SJCRH30 (cell line): ENCODE data around the gene IL22RA1. TPM values are rescaled to one million over a fixed set of nuclear protein-coding genes. Genes with fewer than 3 reads are reported as not detected.

Experiments used
- DNase-seq, 2 experiments: peaks; one replicate each; pipeline ENCODE4 v3.0.0-alpha.2; 2015 to 2020
- H3K27ac ChIP-seq: fragments of 250-450 bp; sonication (Bioruptor Pico); 2 replicates; pipeline ENCODE4 v1.5.1; 2020; ENCODE audit warnings: mild to moderate bottlenecking, moderate library complexity
- H3K27me3 ChIP-seq: fragments of 250-450 bp; sonication (Bioruptor Pico); 2 replicates; pipeline ENCODE4 v1.5.1; 2020; ENCODE audit warnings: mild to moderate bottlenecking, moderate library complexity
- H3K36me3 ChIP-seq: fragments of 250-450 bp; sonication (Bioruptor Pico); 2 replicates; pipeline ENCODE4 v1.5.1; 2020; ENCODE audit warnings: mild to moderate bottlenecking, moderate library complexity
- H3K4me1 ChIP-seq: fragments of 250-450 bp; sonication (Bioruptor Pico); 2 replicates; pipeline ENCODE4 v1.5.1; 2020; ENCODE audit warnings: mild to moderate bottlenecking, moderate library complexity
- H3K4me3 ChIP-seq: fragments of 250-450 bp; sonication (Bioruptor Pico); 2 replicates; pipeline ENCODE4 v1.5.1; 2020; ENCODE audit warnings: mild to moderate bottlenecking, moderate library complexity
- H3K9me3 ChIP-seq: fragments of 250-450 bp; sonication (Bioruptor Pico); replicated peaks from 2 replicates; pipeline ENCODE4 v1.5.1; 2020; ENCODE audit warnings: mild to moderate bottlenecking, moderate library complexity
- total RNA-seq: library from RNA; depleted of rRNA; stranded (reverse); fragments of >200 nt; shearing (Covaris generic); gene quantifications from 2 replicates; pipeline ENCODE4 v1.2.3, GENCODE V29; 2014

The IL22RA1 gene
- total RNA-seq, 1 experiment from 2014 or later, result not detected

DNA sequence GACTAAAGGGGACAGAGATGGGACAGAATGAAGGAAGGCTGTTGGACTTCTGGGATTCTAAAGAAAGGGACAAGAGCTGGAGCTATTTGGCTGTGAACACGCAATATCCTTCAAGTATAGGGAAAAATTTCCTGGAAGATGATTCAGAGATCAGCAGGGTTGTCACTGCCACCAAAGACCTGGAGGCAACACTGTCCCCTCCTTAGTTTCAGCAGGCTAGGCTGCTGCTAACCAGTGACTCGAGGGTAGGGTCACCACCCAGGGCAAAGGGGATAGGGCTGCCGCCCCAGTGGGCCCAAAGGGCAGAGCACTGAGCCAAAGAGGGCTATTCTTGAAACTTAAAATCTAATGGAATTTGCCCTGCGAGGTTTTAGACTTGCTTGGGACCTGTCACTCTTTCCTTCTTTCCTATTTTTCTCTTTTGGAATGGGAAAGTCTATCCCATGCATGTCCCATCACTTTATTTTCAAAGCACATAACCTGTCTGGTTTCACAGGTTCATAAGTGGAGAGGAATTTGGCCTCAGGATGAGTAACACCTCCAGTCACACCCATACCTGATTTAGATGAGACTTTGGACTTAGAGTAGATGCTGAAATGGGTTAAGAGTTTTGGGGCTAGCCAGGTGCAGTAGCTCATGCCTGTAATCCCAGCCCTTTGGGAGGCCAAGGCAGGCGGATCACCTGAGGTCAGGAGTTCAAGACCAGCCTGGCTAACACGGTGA, 32.3 kb upstream of the IL22RA1 start:
- no peaks in the 10 kb centered on the region for H3K9me3 ChIP-seq
- H3K4me3 ChIP-seq, result no peak overlapping the region
- no peaks in the 10 kb centered on the region for H3K36me3 ChIP-seq
- H3K27ac ChIP-seq, result no peak overlapping the region
- H3K4me1 ChIP-seq, result no peaks in the 10 kb centered on the region
- no peak for DNase-seq
- H3K27me3 ChIP-seq, result peaks cover 15% of the 10 kb centered on the region

DNA sequence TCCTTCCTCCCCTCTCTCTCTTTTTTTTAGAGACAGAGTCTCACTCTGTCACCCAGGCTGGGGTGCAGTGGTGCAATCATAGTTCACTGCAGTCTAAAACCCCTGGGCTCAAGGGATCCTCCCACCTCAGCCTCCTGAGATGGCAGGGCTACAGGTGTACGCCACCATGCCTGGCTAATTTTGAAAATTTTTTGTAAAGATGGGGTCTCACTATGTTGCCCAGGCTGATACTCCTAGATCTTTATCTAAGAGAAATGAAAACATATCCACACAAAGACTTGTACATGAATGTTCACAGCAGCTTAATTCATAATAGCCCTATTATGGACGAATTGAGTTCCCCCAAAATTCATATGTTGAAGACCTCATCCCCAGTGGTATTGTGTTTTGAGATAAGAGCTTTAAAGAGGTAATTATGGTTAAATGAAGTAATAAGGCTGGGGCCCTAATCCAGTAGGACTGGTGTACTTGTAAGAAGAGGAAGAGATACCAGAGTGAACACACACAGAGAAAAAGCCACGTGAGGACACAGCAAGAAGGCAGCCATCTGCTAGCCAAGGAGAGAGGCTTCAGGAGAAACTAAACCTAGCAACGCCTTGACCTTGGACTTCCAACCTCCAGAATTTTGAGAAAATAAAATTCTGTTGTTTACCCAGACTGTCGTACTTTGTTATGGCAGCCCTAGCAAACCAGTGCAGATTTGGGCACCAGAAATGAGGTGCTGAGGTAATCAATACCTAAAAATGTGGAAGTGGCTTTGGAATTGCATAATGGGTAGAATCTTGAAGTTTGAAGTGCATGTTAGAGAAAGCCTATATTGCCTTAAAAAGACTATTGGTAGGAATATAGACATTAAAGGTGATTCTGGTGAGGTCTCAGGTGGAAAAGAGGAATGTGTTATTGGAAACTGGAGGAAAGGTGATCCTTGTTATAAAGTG, 31.0 kb upstream of the IL22RA1 start:
- H3K36me3 ChIP-seq, result no peaks in the 10 kb centered on the region
- no peaks in the 10 kb centered on the region for H3K9me3 ChIP-seq
- H3K27me3 ChIP-seq, result peaks cover 12% of the 10 kb centered on the region
- H3K4me3 ChIP-seq, result no peak overlapping the region
- DNase-seq, result no peak
- H3K27ac ChIP-seq, result no peak overlapping the region
- H3K4me1 ChIP-seq, result no peaks in the 10 kb centered on the region

- Histone ChIP-seq H3K4me3 (no peak overlapping the region), H3K9me3 (no peaks in the 10 kb centered on the region), H3K36me3 (no peaks in the 10 kb centered on the region), H3K27me3 (peaks cover 19% of the 10 kb centered on the region), H3K27ac (no peak overlapping the region), H3K4me1 (no peaks in the 10 kb centered on the region)
- DNase-seq, result no peak
Observed at GRCh38 chr1:24172598-24172997, 29.7 kb upstream of the IL22RA1 start.

- H3K9me3 ChIP-seq, result no peaks in the 10 kb centered on the region
- H3K27ac ChIP-seq, result no peak overlapping the region
- no peaks in the 10 kb centered on the region for H3K36me3 ChIP-seq
- peaks cover 20% of the 10 kb centered on the region for H3K27me3 ChIP-seq
- H3K4me3 ChIP-seq, result no peak overlapping the region
- DNase-seq, result no peak
- no peaks in the 10 kb centered on the region for H3K4me1 ChIP-seq
Observed at GRCh38 chr1:24169286-24169685, 26.3 kb upstream of the IL22RA1 start.

- H3K27ac ChIP-seq, result no peak overlapping the region
- H3K4me1 ChIP-seq, result no peaks in the 10 kb centered on the region
- no peak overlapping the region for H3K4me3 ChIP-seq
- H3K27me3 ChIP-seq, result peaks cover 20% of the 10 kb centered on the region
- no peaks in the 10 kb centered on the region for H3K9me3 ChIP-seq
- DNase-seq, result no peak
- no peaks in the 10 kb centered on the region for H3K36me3 ChIP-seq
Observed at GRCh38 chr1:24168245-24168644, 25.3 kb upstream of the IL22RA1 start.

GRCh38 chr1:24167008-24167407, 24.1 kb upstream of the IL22RA1 start:
- Histone ChIP-seq H3K27me3 (peaks cover 22% of the 10 kb centered on the region), H3K4me1 (no peaks in the 10 kb centered on the region), H3K9me3 (no peaks in the 10 kb centered on the region), H3K4me3 (no peak overlapping the region), H3K36me3 (no peaks in the 10 kb centered on the region), H3K27ac (no peak overlapping the region)
- no peak for DNase-seq

DNA sequence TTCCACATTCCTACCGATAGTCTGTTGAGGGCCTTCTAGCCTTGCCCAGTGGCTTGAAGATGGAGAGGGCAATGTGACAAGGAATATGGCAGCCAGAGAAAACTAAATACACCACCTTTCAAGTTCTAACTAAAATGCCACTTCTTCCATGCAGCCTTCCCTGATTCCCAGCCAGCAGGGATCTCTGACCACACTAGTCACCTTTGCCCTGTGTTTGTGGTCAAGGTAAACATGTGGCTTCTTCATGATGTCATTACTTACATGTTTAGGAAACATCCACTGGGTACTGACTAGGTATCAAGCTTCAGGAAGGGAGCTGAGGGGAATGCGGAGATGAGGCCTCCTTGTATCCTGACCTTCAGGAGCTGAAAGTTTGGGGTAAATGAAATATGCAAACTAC, 22.6 kb upstream of the IL22RA1 start:
- Histone ChIP-seq H3K9me3 (no peaks in the 10 kb centered on the region), H3K36me3 (no peaks in the 10 kb centered on the region), H3K4me1 (no peaks in the 10 kb centered on the region), H3K27ac (no peak overlapping the region), H3K4me3 (no peak overlapping the region), H3K27me3 (peaks cover 25% of the 10 kb centered on the region)
- DNase-seq, result no peak

GRCh38 chr1:24164004-24164403, 21.1 kb upstream of the IL22RA1 start:
- Histone ChIP-seq H3K36me3 (no peaks in the 10 kb centered on the region), H3K4me1 (no peaks in the 10 kb centered on the region), H3K4me3 (no peak overlapping the region), H3K27ac (no peak overlapping the region), H3K27me3 (peaks cover 26% of the 10 kb centered on the region), H3K9me3 (no peaks in the 10 kb centered on the region)
- DNase-seq, result no peak

- H3K27me3 ChIP-seq, result peaks cover 26% of the 10 kb centered on the region
- no peak for DNase-seq
- no peaks in the 10 kb centered on the region for H3K9me3 ChIP-seq
- no peaks in the 10 kb centered on the region for H3K36me3 ChIP-seq
- no peaks in the 10 kb centered on the region for H3K4me1 ChIP-seq
- no peak overlapping the region for H3K27ac ChIP-seq
- H3K4me3 ChIP-seq, result no peak overlapping the region
Observed at GRCh38 chr1:24162201-24162600, 19.3 kb upstream of the IL22RA1 start.

- H3K9me3 ChIP-seq, result no peaks in the 10 kb centered on the region
- H3K4me1 ChIP-seq, result no peaks in the 10 kb centered on the region
- peaks cover 30% of the 10 kb centered on the region for H3K27me3 ChIP-seq
- H3K36me3 ChIP-seq, result no peaks in the 10 kb centered on the region
- no peak for DNase-seq
- no peak overlapping the region for H3K4me3 ChIP-seq
- H3K27ac ChIP-seq, result no peak overlapping the region
Observed at GRCh38 chr1:24161270-24161669, 18.3 kb upstream of the IL22RA1 start.

- Histone ChIP-seq H3K36me3 (no peaks in the 10 kb centered on the region), H3K27me3 (peaks cover 36% of the 10 kb centered on the region)
- no peak for DNase-seq
Observed at GRCh38 chr1:24159366-24159765, 16.4 kb upstream of the IL22RA1 start.

GRCh38 chr1:24157918-24158481, 15.1 kb upstream of the IL22RA1 start:
- no peaks in the 10 kb centered on the region for H3K4me1 ChIP-seq
- H3K36me3 ChIP-seq, result no peaks in the 10 kb centered on the region
- no peaks in the 10 kb centered on the region for H3K9me3 ChIP-seq
- no peak for DNase-seq
- H3K4me3 ChIP-seq, result no peak overlapping the region
- H3K27me3 ChIP-seq, result peaks cover 43% of the 10 kb centered on the region
- no peak overlapping the region for H3K27ac ChIP-seq

More at GRCh38 chr1:24159366-24159765, 16.4 kb upstream of the IL22RA1 start:
- H3K4me3 ChIP-seq, result no peak overlapping the region
- no peak overlapping the region for H3K27ac ChIP-seq
- H3K4me1 ChIP-seq, result no peaks in the 10 kb centered on the region
- no peaks in the 10 kb centered on the region for H3K9me3 ChIP-seq

GRCh38 chr1:24156542-24157260, 13.8 kb upstream of the IL22RA1 start:
- Histone ChIP-seq H3K4me3 (no peak overlapping the region), H3K27ac (no peak overlapping the region), H3K9me3 (no peaks in the 10 kb centered on the region), H3K36me3 (no peaks in the 10 kb centered on the region), H3K27me3 (peaks cover 39% of the 10 kb centered on the region), H3K4me1 (no peaks in the 10 kb centered on the region)
- DNase-seq, result no peak

DNA sequence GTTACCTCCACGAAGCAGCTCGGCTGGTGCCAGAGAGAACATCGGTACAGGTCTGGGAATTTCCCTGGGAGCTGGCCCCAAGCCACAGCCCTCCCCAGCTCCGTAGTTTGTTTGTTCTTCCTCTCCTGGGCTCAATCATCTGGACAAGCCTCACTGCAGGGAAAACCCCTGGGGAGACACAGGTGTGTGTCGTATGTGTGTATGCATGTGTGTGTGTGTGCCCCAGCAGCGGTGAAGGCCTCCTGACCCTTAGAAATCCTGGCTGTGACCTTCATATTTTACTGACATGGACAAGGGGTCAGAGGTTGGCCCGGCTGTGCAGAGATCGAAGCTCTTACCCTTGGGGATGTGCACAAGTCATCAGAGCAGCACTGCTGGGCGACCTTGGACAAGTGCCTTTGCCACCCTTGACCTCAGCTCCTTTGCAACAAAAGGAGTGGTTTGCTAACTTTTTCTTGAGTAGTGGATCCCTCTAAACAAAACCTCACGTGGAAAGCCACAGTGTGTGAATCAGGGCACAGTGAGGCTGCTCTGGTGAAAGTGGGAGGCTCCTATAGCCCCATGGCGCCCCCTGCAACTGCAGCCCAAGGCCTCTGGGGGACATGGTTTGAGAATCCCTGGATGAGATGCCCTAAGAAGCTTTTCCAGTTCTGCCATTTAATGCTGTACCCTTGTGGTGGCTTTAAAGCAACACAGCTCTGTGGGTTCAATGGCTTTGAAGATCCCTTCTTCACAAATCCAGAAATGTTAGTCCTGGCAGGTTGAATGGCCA, 12.3 kb upstream of the IL22RA1 start:
- H3K4me1 ChIP-seq, result no peaks in the 10 kb centered on the region
- H3K27ac ChIP-seq, result no peak overlapping the region
- peaks cover 36% of the 10 kb centered on the region for H3K27me3 ChIP-seq
- H3K4me3 ChIP-seq, result no peak overlapping the region
- no peaks in the 10 kb centered on the region for H3K9me3 ChIP-seq
- no peak for DNase-seq
- no peaks in the 10 kb centered on the region for H3K36me3 ChIP-seq
